NB4 (cell line): ENCODE measurements around the gene TMEM26.

Experiments used
- POLR2A ChIP-seq: IDR thresholded peaks from 2 replicates; pipeline ENCODE4 v1.6.1; 2011; ENCODE audit warnings: mild to moderate bottlenecking; ENCODE audit not compliant: insufficient read length; ENCODE audit errors: extremely low read depth
- TF ChIP-seq, protein P1 (sequence below): IDR thresholded peaks from one replicate; pipeline ENCODE4 v1.5.1; 2012; ENCODE audit warnings: low read depth, low read length

DNA sequence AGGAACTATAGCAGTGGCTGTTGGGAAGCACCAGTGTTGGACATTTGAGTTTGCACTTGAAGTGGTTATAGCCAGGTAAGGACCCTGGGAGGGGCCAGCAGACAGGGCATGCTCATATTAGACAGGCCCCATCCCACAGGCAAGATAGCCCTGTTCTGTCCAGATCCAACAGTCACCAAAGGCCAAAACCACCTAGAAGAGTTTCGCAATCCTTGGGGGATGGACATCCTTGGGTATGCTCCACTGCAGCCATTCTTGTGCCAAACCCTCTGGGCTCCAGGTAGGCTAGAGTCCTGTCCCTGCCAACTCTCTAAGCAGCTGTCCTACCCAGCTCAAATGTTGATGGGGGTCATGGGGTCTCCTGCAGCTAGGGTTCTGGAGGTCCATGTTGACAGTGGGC is 76.8 kb downstream of the TMEM26 start:
- TF ChIP-seq, protein P1, sequence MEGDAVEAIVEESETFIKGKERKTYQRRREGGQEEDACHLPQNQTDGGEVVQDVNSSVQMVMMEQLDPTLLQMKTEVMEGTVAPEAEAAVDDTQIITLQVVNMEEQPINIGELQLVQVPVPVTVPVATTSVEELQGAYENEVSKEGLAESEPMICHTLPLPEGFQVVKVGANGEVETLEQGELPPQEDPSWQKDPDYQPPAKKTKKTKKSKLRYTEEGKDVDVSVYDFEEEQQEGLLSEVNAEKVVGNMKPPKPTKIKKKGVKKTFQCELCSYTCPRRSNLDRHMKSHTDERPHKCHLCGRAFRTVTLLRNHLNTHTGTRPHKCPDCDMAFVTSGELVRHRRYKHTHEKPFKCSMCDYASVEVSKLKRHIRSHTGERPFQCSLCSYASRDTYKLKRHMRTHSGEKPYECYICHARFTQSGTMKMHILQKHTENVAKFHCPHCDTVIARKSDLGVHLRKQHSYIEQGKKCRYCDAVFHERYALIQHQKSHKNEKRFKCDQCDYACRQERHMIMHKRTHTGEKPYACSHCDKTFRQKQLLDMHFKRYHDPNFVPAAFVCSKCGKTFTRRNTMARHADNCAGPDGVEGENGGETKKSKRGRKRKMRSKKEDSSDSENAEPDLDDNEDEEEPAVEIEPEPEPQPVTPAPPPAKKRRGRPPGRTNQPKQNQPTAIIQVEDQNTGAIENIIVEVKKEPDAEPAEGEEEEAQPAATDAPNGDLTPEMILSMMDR, result no peak
- TF ChIP-seq POLR2A, result no peak
